ENCODE measurements around the gene PDE11A.

DNA sequence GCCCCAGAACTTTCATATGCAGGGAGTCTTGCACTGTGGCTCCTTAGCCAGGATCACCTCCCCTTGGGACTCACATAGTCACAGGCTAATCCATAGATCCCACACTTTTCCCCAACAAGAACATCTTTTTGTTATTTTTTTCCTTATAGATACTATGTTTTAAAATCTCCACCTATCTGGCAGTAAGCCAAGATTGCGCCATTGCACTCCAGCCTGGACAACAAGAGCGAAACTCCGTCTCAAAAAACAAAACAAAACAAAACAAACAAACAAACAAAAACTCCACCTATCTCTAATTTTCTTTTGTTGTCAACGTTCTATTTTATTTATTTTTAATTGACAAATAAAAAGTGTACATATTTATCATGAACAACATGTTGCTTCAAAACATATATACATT lies 141.7 kb downstream of the PDE11A start:
- no peak for TF ChIP-seq CTCF (IDR thresholded peaks at IDR 0.05)
- TF ChIP-seq POLR2A (IDR thresholded peaks at IDR 0.05), result no peak
- TF ChIP-seq EP300 (IDR thresholded peaks at IDR 0.05), result no peak

Measured in tibial nerve (tissue), 4 donors.